Measurements from ENCODE around the gene MYO18A. TPM values are rescaled to one million over a fixed set of nuclear protein-coding genes. Genes with fewer than 3 reads are reported as not detected.
A peak's percentile ranks its signal among the peaks of the same experiment; 100 is the strongest.

The MYO18A gene
- total RNA-seq, 1 donor from 2014 or later: 171 TPM

DNA sequence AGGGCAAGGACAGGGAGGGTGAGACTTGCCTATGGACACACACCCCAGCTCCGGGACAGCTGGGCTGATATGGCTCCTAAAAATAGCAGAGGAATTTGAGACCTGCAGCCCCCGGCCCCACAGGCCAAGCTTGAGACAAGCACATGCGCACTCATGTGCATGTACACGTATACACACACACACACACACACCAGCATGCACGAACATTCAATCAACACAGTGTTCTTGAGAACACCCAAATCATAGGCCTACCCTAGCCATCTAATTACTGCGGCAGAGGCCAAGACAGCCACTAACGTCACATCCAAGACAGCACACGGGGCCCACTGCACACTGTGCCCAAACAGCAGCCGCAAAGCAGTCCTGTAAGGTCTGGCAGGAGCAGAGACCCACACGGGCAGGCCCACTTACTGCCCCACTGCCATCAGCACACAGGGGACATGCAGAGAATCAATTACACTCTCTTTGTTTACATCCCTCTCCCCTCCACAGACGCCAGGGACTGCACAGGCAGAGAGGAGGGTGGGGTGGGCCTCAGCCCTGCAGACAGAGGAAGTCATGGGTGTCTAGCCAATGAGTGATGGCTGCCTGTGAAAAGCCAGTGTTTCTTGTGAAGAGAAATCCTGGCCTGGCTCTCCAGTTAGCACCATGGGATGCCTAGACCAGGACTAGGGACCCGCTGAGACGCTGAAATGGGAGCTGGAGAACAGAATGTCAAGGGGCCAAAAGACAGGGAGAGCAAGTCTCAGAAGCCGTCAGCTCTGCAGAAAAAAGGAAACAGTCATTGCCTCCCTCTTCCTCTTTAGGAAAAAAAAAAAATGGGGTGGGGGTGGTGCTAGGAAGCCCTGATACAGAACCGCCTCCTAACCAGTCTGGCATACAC, 39.3 kb downstream of the MYO18A start:
- H3K27ac ChIP-seq (ENCODE audit: low read depth, low read length): peak overlapping the region; percentile 99
- H3K36me3 ChIP-seq (ENCODE audit: control insufficient read depth in 3 of 3, insufficient read depth in 3 of 3, low read length in 3 of 3): peaks cover 6 to 10% (median 9%) of the 10 kb centered on the region in 3 donors
- peak overlapping the region; percentile 89 to 96 (median 96) for H3K4me3 ChIP-seq (ENCODE audit: low read length in 3 of 3)
- no peaks in the 10 kb centered on the region for H3K27me3 ChIP-seq (ENCODE audit: control insufficient read depth in 3 of 3, insufficient read depth in 3 of 3, low read length in 3 of 3)
- peaks cover 75 to 81% (median 76%) of the 10 kb centered on the region in 3 donors for H3K4me1 ChIP-seq (ENCODE audit: control insufficient read depth in 3 of 3, insufficient read depth in 3 of 3, low read length in 3 of 3)
- H3K9me3 ChIP-seq (ENCODE audit: control insufficient read depth in 3 of 3, low read length in 3 of 3): no peaks in the 10 kb centered on the region
- peak overlapping the region; percentile 76 to 98 (median 96) for H3K9ac ChIP-seq (ENCODE audit: low read depth in 1 of 3, low read length in 3 of 3)

DNA sequence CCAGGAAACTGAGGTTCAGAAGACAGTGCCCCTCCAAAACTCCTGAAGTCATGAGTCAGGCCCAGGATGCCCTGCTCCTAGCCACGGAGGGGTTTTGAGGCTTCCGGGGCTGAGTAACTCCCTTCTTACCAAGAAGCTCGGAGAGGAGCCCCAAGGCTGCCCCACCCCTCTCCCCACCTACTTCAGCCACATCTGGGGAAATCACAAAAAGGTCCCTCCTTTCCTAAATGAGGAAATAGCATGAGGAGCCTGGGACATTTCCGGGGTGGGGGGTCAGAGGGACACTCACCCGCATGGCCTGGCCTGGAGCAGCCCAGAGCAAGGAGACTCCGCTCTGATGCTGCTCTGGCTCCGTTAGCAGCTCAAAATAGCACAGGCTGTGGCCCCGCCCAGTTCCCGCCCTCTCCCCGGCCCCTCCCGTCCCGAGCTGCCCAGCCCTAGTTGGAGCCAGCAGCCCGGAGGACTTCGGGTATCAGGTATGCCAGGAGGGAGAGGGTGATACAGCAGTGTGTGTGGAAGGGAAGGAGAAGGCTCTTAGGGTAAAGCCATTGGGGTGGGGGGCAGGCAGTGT, 40.1 kb downstream of the MYO18A start:
- Histone ChIP-seq H3K27ac (ENCODE audit: low read depth, low read length) (peak overlapping the region; percentile 99), H3K9ac (ENCODE audit: low read depth in 1 of 3, low read length in 3 of 3) (peak overlapping the region; percentile 96 to 98 (median 98)), H3K9me3 (ENCODE audit: control insufficient read depth in 3 of 3, low read length in 3 of 3) (no peaks in the 10 kb centered on the region), H3K36me3 (ENCODE audit: control insufficient read depth in 3 of 3, insufficient read depth in 3 of 3, low read length in 3 of 3) (peaks cover 10 to 15% (median 14%) of the 10 kb centered on the region in 3 donors), H3K4me1 (ENCODE audit: control insufficient read depth in 3 of 3, insufficient read depth in 3 of 3, low read length in 3 of 3) (peaks cover 74 to 80% (median 75%) of the 10 kb centered on the region in 3 donors), H3K27me3 (ENCODE audit: control insufficient read depth in 3 of 3, insufficient read depth in 3 of 3, low read length in 3 of 3) (no peaks in the 10 kb centered on the region), H3K4me3 (ENCODE audit: low read length in 3 of 3) (peak overlapping the region; percentile 89 to 96 (median 96))

DNA sequence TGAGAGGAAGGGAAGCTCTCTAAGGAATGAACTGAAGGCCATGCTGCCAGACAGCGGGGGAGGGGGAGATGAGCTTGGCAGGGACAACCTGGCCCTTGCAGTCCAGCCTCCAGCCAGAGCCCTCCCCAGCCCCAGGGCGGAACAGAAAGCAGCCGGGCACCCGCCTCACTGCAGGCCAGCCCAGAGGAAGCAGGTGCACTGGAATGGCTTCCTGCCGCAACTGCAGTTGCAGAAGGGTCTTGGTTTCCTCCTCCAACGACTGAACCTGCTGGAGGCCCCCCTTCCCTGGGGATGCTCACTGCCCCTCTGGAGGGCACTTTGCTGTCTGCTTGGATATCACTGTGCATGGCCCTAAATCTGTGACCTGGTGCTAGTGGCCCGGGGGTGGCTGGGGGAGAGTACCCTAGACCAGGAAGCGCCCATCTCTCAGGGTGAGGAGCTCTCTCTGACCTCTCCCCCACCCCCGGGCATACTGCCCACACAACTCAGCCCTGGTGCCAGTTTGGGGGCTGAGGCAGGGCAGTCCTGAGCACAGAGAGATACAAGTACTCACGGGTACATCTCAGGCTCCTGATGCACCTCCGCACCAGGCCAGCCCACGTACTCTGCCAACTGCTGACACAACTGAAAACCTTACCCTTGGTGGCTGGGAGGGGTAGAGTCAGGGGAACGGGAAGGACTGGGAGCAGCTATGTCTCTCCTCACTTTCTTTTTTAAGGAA, 41.1 kb downstream of the MYO18A start:
- Histone ChIP-seq H3K4me1 (ENCODE audit: control insufficient read depth in 3 of 3, insufficient read depth in 3 of 3, low read length in 3 of 3) (peaks cover 70 to 81% (median 72%) of the 10 kb centered on the region in 3 donors), H3K9ac (ENCODE audit: low read depth in 1 of 3, low read length in 3 of 3) (peak overlapping the region; percentile 96 to 98 (median 98))

DNA sequence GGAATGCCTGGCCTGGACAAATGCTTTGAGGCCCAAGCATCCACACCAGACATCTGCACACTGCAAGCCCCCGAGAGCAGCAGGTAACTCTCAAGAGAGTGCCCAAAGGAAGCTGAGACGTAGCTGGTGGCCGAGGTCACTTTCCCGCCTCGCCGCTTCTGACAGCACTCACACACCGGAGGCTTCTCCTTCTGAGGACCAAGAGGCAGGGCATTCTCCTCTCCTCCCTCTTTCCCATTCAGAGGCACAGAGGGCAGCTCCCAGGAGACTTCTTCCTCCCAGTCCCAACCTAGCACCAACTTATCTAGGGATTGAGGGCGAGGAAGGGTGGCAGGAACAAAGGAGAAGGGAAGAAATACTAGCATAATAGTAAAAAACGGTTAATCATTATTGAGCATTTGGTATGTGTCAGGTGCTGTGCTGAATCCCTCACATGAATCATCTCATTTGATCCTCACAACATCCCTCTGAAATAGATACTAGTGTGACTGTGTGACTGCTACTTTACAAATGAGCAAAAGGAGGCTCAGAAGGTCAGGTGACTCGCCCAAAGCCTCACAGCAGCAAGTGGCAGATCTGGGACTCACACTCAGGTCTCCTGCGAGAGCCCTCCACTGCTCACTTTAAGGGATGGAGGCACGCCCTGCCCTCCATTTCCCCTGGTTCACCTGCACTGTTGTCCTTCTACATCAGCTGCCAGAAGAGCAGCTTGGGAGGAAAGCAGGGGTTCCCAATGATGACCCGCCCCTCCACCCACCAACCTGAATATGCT, 41.8 kb downstream of the MYO18A start:
- peaks cover 71 to 82% (median 73%) of the 10 kb centered on the region in 3 donors for H3K4me1 ChIP-seq (ENCODE audit: control insufficient read depth in 3 of 3, insufficient read depth in 3 of 3, low read length in 3 of 3)
- peak overlapping the region; percentile 62 to 98 (median 96) for H3K9ac ChIP-seq (ENCODE audit: low read depth in 1 of 3, low read length in 3 of 3)
- H3K27ac ChIP-seq (ENCODE audit: low read depth, low read length): peak overlapping the region; percentile 99
- H3K4me3 ChIP-seq (ENCODE audit: low read length in 3 of 3): peak overlapping the region; percentile 89 to 96 (median 96)
- peaks cover 10 to 15% (median 14%) of the 10 kb centered on the region in 3 donors for H3K36me3 ChIP-seq (ENCODE audit: control insufficient read depth in 3 of 3, insufficient read depth in 3 of 3, low read length in 3 of 3)
- no peaks in the 10 kb centered on the region for H3K9me3 ChIP-seq (ENCODE audit: control insufficient read depth in 3 of 3, low read length in 3 of 3)
- no peaks in the 10 kb centered on the region for H3K27me3 ChIP-seq (ENCODE audit: control insufficient read depth in 3 of 3, insufficient read depth in 3 of 3, low read length in 3 of 3)

More for the DNA sequence above, 41.1 kb downstream of the MYO18A start:
- Histone ChIP-seq H3K4me3 (ENCODE audit: low read length in 3 of 3) (peak overlapping the region; percentile 89 to 96 (median 96)), H3K9me3 (ENCODE audit: control insufficient read depth in 3 of 3, low read length in 3 of 3) (no peaks in the 10 kb centered on the region), H3K27ac (ENCODE audit: low read depth, low read length) (peak overlapping the region; percentile 99), H3K27me3 (ENCODE audit: control insufficient read depth in 3 of 3, insufficient read depth in 3 of 3, low read length in 3 of 3) (no peaks in the 10 kb centered on the region), H3K36me3 (ENCODE audit: control insufficient read depth in 3 of 3, insufficient read depth in 3 of 3, low read length in 3 of 3) (peaks cover 10 to 15% (median 14%) of the 10 kb centered on the region in 3 donors)

DNA sequence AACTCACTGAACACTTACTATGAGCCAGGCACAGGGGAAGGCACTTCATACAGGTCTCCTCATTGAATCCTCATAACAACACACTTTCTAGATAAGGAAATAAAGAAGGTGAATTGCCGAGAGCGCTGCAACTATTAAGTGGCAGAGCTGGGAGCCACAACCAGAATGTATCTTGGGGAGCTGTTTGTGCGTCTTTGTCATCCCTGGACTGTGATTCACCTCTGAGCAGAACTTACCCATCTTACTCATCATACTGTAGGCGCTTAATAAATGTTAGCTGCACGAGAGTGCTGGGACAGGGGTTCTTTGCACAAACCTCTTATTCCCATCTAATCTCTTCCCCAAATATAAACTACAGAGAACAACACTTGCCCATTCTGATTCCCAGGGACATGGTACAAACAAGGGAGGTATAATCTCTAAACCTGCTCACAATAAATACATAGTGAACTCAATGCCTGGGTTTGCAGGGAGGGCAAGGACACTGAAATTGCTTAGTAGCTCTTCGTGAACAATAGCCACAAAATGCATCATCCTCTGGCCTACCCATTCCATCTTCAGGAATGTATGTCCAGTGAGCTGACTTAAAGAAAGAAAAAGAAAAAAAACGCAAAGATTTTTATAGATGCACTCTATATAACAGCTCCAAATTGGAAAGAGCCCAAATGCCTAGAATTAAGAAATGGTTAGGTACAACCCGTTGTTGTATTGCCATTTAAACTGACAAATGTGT, 43.0 kb downstream of the MYO18A start:
- Histone ChIP-seq H3K9me3 (ENCODE audit: control insufficient read depth in 3 of 3, low read length in 3 of 3) (no peaks in the 10 kb centered on the region), H3K4me3 (ENCODE audit: low read length in 3 of 3) (peak overlapping the region in 2 of 3 donors; percentile 16 to 27), H3K27me3 (ENCODE audit: control insufficient read depth in 3 of 3, insufficient read depth in 3 of 3, low read length in 3 of 3) (no peaks in the 10 kb centered on the region), H3K36me3 (ENCODE audit: control insufficient read depth in 3 of 3, insufficient read depth in 3 of 3, low read length in 3 of 3) (peaks cover 14 to 15% (median 14%) of the 10 kb centered on the region in 3 donors), H3K4me1 (ENCODE audit: control insufficient read depth in 3 of 3, insufficient read depth in 3 of 3, low read length in 3 of 3) (peaks cover 79 to 89% (median 81%) of the 10 kb centered on the region in 3 donors), H3K9ac (ENCODE audit: low read depth in 1 of 3, low read length in 3 of 3) (peak overlapping the region in 2 of 3 donors; percentile 13 to 98), H3K27ac (ENCODE audit: low read depth, low read length) (peak overlapping the region; percentile 1)

DNA sequence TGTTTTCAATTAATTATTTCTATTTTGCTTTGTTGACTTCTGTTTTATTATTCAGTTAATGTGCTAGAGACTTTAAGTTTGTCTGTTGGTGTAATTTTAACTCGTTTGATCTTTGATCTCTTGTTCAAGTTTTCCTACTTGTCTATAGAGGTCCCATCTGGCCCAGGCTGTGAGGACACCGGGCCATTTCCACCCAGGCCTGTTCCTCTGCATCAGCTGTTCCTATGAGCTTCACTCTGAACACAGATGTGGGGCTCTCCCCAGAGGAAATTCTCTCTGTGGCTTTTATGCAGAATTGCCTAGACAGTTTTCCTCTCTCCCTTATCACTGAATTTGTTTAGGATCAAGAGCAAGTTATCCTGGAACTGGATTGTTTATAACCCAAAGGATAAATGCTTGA, 44.7 kb downstream of the MYO18A start:
- H3K9me3 ChIP-seq (ENCODE audit: control insufficient read depth in 3 of 3, low read length in 3 of 3): no peaks in the 10 kb centered on the region
- no peaks in the 10 kb centered on the region for H3K27me3 ChIP-seq (ENCODE audit: control insufficient read depth in 3 of 3, insufficient read depth in 3 of 3, low read length in 3 of 3)
- peak overlapping the region; percentile 12 for H3K27ac ChIP-seq (ENCODE audit: low read depth, low read length)
- peak overlapping the region in 1 of 3 donors; percentile 45 for H3K9ac ChIP-seq (ENCODE audit: low read depth in 1 of 3, low read length in 3 of 3)
- no peak overlapping the region for H3K4me3 ChIP-seq (ENCODE audit: low read length in 3 of 3)
- H3K36me3 ChIP-seq (ENCODE audit: control insufficient read depth in 3 of 3, insufficient read depth in 3 of 3, low read length in 3 of 3): peaks cover 18 to 23% (median 20%) of the 10 kb centered on the region in 3 donors
- peaks cover 83 to 92% (median 85%) of the 10 kb centered on the region in 3 donors for H3K4me1 ChIP-seq (ENCODE audit: control insufficient read depth in 3 of 3, insufficient read depth in 3 of 3, low read length in 3 of 3)

DNA sequence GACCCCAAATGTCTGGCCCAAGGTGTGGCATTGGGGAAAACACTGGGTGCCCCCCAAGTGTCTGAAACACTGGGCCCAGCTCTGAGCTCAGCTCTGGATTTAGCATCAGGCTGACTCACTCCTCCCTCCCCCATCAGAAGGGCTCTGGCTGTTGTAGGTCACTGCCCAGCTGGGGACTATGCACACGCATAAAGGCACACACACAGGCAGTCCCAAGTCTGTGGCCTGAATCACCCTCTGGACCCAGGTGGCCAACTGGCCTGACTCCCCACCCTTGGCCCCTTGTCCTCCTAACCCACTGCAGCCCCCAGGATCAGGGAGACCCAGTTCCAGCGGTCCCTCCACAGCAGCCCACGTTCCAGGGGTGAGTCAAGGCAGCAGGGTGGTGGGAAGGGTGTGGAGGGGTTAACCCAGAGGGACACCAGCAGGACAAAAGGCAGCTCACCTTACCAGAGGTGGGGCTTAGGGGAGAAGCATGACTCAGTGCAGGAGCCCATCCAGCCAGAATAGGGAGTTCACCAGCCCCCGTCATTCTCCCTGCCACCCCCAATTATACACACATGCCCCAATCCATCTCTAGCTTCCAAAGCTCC, 47.0 kb downstream of the MYO18A start:
- peak overlapping the region; percentile 97 for H3K27ac ChIP-seq (ENCODE audit: low read depth, low read length)
- H3K4me1 ChIP-seq (ENCODE audit: control insufficient read depth in 3 of 3, insufficient read depth in 3 of 3, low read length in 3 of 3): peaks cover 79 to 93% (median 87%) of the 10 kb centered on the region in 3 donors
- no peaks in the 10 kb centered on the region for H3K9me3 ChIP-seq (ENCODE audit: control insufficient read depth in 3 of 3, low read length in 3 of 3)
- H3K4me3 ChIP-seq (ENCODE audit: low read length in 3 of 3): peak overlapping the region; percentile 34 to 80 (median 63)
- H3K36me3 ChIP-seq (ENCODE audit: control insufficient read depth in 3 of 3, insufficient read depth in 3 of 3, low read length in 3 of 3): peaks cover 28 to 35% (median 31%) of the 10 kb centered on the region in 3 donors
- H3K27me3 ChIP-seq (ENCODE audit: control insufficient read depth in 3 of 3, insufficient read depth in 3 of 3, low read length in 3 of 3): no peaks in the 10 kb centered on the region
- peak overlapping the region; percentile 77 to 87 (median 85) for H3K9ac ChIP-seq (ENCODE audit: low read depth in 1 of 3, low read length in 3 of 3)

DNA sequence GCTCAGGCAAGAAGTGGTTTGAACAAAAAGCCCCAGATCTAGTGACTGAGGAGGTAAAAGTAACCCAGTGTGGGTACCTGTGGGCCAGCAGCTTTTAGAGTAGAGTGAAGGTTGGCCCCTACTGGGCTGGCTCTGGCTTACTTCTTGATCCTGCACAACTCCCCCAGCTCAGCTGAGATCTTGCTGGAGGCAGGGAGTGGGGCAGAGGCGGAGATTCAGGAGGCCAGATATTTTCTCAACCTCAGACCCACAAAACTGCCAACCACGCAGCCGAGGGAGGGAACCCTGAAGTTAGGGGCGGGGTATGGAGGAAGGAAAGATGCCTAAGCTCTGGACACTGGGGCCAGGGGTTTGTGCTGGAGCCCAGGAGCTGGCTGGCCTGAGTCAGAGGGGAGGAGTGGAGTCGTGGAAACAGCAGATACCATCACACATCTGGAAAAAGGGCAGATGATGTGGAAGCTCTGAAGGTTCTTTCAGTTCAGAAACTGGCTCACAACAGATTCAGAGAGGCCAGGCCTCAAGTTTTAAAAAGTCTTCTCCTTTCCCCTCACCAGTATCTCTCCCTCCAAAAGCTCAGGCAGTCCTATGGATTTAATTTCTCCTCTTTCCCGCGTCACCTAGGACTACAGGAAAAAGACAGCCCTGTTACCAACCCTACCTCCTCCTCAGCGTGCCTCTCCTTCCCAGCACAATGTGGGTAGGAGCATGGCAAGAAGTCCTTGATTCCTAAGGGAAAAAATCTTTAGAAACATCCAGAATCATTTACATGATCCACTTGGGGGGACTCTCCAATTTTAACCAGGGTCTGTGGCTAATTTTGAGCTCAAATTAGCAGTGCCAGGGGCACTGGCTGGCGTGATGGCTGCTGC, 48.1 kb downstream of the MYO18A start:
- Histone ChIP-seq H3K27ac (ENCODE audit: low read depth, low read length) (peak overlapping the region; percentile 97), H3K9ac (ENCODE audit: low read depth in 1 of 3, low read length in 3 of 3) (peak overlapping the region; percentile 77 to 87 (median 85)), H3K4me1 (ENCODE audit: control insufficient read depth in 3 of 3, insufficient read depth in 3 of 3, low read length in 3 of 3) (peaks cover 80 to 90% (median 86%) of the 10 kb centered on the region in 3 donors), H3K9me3 (ENCODE audit: control insufficient read depth in 3 of 3, low read length in 3 of 3) (no peaks in the 10 kb centered on the region), H3K27me3 (ENCODE audit: control insufficient read depth in 3 of 3, insufficient read depth in 3 of 3, low read length in 3 of 3) (no peaks in the 10 kb centered on the region), H3K4me3 (ENCODE audit: low read length in 3 of 3) (peak overlapping the region; percentile 34 to 80 (median 62)), H3K36me3 (ENCODE audit: control insufficient read depth in 3 of 3, insufficient read depth in 3 of 3, low read length in 3 of 3) (peaks cover 38 to 44% (median 38%) of the 10 kb centered on the region in 3 donors)

Data from skeletal muscle tissue (tissue), 4 donors.